SIG-M5 treated with dmso at 0.1 percent for 504 hours (cell line): ENCODE data around the gene CCDC136.

ENCODE experiments used
- DNase-seq: peaks from one replicate; lab custom pipeline; 2025; ENCODE audit not compliant: unreplicated experiment; lab: John Stamatoyannopoulos, UW

Gene CCDC136

GRCh38 chr7:128859232-128860157 is 67.7 kb downstream of the CCDC136 start:
- DNase-seq, result no peak

GRCh38 chr7:128860158-128861073 is 68.6 kb downstream of the CCDC136 start:
- no peak for DNase-seq

- DNase-seq, result no peak
Observed at GRCh38 chr7:128861957-128862570, 70.3 kb downstream of the CCDC136 start.

- peak; percentile 93 for DNase-seq
Observed at GRCh38 chr7:128862571-128863432, 71.0 kb downstream of the CCDC136 start, which contains the start of gene ATP6V1F. Gene ATP6V1F (plus strand): TSS chr7:128862856. CDS start chr7:128862905, 49 bp downstream.

- peak; percentile 67 for DNase-seq
Observed at GRCh38 chr7:128863433-128863989, 71.7 kb downstream of the CCDC136 start.

- DNase-seq, result no peak
Observed at GRCh38 chr7:128865303-128865702, 73.5 kb downstream of the CCDC136 start.

GRCh38 chr7:128865996-128866877 is 74.5 kb downstream of the CCDC136 start:
- no peak for DNase-seq

- DNase-seq, result no peak
Observed at GRCh38 chr7:128867241-128867640, 75.5 kb downstream of the CCDC136 start.

- DNase-seq, result no peak
Observed at GRCh38 chr7:128867842-128868623, 76.3 kb downstream of the CCDC136 start.

GRCh38 chr7:128868624-128869137 is 76.9 kb downstream of the CCDC136 start:
- no peak for DNase-seq

GRCh38 chr7:128869138-128869943 is 77.6 kb downstream of the CCDC136 start:
- DNase-seq, result no peak

- no peak for DNase-seq
Observed at GRCh38 chr7:128869944-128870285, 78.1 kb downstream of the CCDC136 start.

- no peak for DNase-seq
Observed at GRCh38 chr7:128871050-128871449, 79.3 kb downstream of the CCDC136 start.
